ENCODE data around the gene ZNF12. TPM values are rescaled to one million over a fixed set of nuclear protein-coding genes. Genes with fewer than 3 reads are reported as not detected.
"Not testable (repeated sequence)": the region's sequence is repeated elsewhere in the genome, so short reads cannot be mapped to it uniquely, and the experiment has no call there.

ZNF12 gene
- polyA plus RNA-seq, 3 donors = 5.4 to 12.9 (median 7.1) TPM

DNA sequence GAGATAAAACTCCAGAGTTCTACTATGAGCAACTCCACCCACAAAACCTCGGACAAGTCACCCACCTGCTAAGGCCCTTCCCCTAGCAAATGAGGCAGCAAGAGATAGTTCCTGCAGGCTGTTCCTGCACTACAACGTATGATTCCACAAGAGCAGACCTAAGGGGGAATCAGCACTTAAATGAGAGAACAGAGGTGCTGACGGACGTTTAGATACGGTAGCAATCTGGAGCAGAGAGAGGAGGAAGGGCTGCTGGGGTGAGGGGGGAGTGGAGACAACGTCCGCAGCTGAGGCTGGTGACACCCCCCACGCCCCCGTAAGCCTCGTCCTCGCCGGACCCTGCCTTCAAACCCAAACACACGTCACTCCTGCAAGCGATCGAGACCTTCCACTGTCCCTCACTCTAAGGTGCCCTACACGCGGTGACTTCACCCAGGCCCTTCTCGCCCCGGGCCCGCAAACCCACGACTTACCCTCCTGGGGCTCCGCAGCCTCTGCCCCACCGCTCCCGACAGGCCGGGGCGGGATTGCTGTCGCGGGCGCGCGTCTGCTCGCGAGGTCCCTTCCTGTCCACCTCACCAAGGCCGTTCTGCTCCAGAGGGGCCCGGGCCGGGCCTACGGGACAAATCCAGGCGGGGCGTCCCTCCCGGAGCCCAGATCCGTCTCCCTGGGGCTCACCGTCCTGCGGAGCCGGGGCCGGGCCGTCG lies 635 bp downstream of the ZNF12 start:
- WGBS, 3 donors = 0% methylated on average over 41 to 47 of the region's 47 CpGs
- peak overlapping the region; percentile 74 for H3K27ac ChIP-seq (ENCODE audit: low read depth, low read length)

DNA sequence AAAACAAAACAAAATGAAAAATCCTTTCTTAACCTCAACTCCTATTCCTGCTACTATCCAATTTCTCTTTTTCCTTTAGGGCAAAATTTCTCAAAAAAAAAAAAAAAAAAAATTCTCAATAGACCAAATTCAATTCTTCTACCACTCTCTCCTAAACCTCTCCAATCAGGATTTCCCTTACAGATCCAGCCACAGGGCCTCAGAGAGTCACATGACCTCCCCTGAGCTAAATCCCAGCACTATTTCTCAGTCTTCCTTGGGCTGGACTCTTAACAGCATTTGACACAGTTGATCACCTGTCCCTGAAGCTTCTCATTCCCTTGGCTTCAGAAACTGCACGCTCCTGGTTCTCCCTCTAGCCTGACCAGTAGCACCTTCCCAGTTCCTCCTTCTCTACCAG lies 4.9 kb downstream of the ZNF12 start:
- no peak overlapping the region for H3K27ac ChIP-seq (ENCODE audit: low read depth, low read length)
- WGBS, 3 donors = 97 to 100% (median 98%) methylated on average over 1 of the region's 1 CpG

DNA sequence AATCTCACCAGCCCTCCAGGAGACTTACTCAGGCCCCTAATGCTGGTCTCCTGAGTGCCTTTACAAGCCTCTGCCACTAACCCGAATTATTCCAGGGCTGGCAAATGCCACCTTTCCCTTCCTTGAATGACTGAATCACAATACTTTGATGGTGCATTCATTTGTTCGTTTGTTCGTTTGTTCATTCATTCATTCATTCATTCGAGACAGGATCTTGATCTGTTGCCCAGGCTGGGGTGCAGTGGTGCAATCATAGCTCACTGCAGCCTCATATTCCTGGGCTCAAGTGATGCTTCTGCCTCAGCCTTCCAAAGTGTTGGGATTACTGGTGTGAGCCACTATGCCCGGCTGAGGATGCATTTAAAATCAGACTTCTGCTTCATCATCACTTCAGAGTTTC lies 6.0 kb downstream of the ZNF12 start:
- 98 to 99% (median 98%) methylated on average over 5 of the region's 5 CpGs for WGBS, 3 donors
- no peak overlapping the region for H3K27ac ChIP-seq (ENCODE audit: low read depth, low read length)

DNA sequence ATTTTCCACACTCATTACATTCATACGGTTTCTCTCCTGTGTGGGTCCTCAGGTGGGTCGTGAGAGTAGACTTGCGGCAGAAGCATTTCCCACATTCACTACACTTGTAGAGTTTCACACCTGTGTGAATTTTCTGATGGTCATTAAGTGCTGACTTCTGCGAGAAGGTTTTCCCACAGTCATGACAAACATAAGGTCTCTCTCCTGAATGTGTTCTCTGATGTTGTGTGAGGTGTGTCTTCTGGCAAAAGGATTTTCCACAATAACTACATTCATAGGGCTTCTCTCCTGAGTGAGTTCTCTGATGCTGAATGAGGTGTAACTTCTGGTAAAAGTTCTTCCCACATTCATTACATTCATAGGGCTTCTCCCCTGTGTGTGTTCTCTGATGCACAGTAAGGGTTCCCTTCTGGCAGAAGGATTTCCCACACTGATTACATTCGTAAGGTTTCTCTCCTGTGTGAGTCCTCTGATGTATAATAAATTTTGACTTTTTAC lies 15.1 kb downstream of the ZNF12 start:
- 95 to 99% (median 98%) methylated on average over 5 of the region's 5 CpGs for WGBS, 3 donors
- no peak overlapping the region for H3K27ac ChIP-seq (ENCODE audit: low read depth, low read length)

DNA sequence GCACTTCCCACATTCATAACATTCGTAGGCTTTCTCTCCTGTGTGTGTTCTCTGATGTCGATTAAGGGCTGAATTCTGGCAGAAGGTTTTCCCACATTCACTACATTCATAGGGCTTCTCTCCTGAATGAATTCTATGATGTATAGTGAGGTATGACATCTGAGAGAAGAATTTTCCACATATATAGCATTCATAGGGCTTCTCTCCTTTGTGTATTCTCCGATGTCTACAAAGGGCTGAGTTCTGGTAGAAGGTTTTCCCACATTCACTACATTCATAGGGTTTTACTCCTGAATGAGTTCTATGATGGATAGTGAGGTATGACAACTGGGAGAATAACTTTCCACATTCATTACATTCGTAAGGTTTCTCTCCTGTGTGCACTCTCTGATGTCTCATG lies 15.6 kb downstream of the ZNF12 start:
- no peak overlapping the region for H3K27ac ChIP-seq (ENCODE audit: low read depth, low read length)
- WGBS, 3 donors = 97 to 100% (median 99%) methylated on average over 4 of the region's 4 CpGs

DNA sequence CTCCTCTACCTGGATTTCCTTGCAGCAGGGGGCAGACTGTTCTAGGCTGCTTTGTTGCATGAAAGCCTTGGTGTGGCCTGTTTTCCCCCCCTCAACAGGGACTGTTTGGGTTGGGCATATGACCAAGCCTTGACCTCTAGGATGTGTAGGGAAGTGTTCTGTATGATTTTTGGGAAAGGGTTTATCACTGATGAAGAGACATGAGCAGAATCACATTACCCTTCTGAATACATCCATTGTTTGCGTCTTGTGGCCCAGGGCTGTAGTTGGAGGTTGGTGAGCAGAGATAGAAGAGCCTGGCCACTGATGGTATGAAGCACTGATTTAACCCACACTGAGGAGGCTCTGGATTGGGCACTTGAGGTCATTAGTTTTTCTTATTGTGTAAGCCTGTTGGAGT lies 26.6 kb downstream of the ZNF12 start:
- no peak overlapping the region for H3K27ac ChIP-seq (ENCODE audit: low read depth, low read length)

DNA sequence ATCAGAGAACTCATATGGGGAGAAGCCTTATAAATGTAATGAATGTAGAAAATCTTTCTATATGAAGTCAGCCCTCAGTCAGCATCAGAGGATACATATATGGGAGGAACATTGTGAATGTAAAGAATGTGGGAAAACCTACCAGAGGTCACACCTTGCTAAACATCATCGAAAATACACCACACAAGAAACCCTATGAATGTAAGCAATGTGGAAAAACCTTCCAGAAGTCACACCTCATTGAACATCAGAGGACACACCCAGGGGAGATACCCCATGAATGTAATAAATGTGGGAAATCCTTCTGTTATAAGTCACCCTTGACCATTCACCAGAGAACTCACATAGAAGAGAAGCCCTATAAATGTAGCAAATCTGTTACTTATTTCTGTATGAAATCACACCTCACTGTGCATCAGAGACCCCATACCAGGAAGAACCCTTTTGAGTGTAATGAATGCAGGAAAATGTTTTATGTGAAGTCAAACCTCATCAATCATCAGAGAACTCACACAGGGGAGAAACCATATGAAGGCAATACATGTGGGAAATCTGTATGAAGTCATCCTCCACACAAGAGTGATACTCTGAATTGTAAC lies 30.8 kb downstream of the ZNF12 start:
- WGBS, 3 donors = 89 to 100% (median 96%) methylated on average over 1 of the region's 1 CpG
- H3K27ac ChIP-seq (ENCODE audit: low read depth, low read length) = no peak overlapping the region

More for the DNA sequence above, 26.6 kb downstream of the ZNF12 start:
- WGBS, 3 donors = 91 to 100% (median 100%) methylated on average over 1 of the region's 1 CpG

DNA sequence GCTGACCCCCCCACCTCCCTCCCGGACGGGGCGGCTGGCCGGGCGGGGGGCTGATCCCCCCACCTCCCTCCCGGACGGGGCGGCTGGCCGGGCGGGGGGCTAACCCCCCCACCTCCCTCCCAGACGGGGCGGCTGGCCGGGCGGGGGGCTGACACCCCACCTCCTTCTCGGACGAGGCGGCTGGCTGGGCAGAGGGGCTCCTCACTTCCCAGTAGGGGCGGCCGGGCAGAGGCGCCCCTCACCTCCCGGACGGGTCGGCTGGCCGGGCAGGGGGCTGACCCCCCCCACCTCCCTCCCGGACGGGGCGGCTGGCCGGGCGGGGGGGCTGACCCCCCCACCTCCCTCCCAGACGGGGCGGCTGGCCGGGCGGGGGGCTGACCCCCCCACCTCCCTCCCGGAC lies 35.9 kb downstream of the ZNF12 start:
- not testable (repeated sequence) for H3K27ac ChIP-seq (ENCODE audit: low read depth, low read length)
- 96 to 98% methylated on average over 9 to 24 of the region's 34 CpGs; no CpG with 5 or more reads in 1 of the 3 donors for WGBS, 3 donors

DNA sequence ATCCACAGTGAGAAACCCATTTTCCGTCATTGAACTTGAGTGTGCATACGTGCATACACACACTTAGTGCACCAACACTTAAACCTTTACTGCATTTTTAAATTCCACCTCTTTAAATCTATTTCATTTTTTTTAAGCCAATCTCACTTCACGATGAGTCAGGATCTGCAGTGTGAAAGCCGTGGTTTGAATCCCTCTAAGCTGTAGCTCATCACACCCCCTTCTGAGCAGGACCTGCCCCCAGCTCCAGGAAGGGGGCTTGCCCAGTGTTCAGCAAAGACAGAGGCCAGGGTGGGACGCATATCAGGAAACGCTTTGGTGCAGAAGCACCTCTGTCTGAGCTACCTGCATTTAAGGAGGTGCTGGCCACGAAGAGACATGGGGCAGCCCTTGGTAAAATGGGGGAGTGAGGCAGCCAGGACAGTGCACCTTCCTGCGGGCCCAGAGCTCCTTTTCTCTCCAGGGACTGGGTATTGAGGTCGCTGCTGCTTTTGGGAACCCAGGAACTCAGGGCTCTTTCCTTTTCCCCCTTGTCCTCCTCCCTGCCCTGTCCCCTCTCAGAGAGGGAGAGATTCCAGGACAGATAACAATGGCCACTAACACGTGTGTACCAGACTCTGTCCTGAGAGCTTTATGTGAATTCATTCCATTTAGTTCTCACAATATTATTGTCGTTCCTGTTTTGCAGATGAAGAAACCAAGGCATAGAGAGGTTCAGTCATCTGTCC lies 48.0 kb downstream of the ZNF12 start:
- no peak overlapping the region for H3K27ac ChIP-seq (ENCODE audit: low read depth, low read length)
- WGBS, 3 donors = 26 to 32% (median 26%) methylated on average over 11 of the region's 11 CpGs

DNA sequence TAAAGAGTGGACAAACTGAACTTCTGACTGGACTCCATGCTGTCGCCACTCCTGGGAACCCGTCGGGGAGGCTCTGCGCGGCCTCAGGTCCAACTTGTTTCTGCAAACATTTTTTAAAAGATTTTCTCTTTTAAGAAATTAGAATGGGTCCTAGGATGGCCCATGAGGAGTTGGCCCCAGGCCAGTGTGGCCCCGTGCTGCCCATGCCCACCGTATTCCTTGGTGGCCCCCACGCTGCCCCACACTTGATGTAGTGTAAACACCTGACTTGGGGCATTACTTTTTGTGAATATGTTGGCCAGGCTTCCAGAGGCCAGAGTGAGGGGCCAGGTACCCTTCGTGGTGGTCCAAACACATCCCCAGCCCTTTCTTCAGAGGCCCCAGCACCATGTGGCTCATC lies 50.3 kb downstream of the ZNF12 start:
- no peak overlapping the region for H3K27ac ChIP-seq (ENCODE audit: low read depth, low read length)
- 97 to 98% (median 98%) methylated on average over 9 of the region's 9 CpGs for WGBS, 3 donors

DNA sequence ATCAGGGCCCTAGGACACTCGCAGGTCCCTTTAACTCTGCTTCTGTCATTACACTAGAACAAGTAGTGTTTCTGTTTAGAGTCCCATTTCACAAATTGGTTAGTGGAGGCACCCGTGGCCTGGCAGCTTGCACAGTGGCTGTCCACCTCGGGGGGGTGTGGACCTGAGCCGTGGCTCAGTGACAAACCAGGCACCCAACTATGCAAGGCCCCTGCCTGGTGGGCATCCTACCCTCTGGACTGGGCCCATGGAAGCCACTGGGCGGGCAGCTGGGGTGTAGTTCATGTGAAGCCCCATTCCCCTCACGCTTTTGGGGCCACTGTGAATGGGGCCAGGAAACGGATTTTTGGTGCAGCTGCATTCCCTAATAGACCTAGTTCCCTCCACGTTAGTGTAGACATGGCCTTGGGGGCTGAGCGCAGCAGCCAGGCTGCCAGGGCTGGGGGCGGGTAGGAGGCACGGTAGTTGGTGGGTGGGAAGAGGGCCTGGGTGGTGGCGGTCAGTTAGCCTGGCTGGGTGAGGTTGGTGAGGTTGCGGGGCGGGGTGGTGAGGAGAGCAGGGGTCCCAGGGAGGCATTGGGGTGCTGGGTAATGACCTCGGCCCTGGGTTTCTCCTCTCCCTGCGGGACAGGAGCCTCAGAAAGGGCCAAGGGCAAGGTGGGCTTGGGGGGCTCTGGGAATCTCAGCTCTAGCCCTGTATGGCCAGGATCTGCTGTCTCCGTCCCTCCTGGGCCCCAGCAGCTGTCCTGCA lies 50.9 kb downstream of the ZNF12 start:
- 95 to 96% (median 96%) methylated on average over 17 of the region's 17 CpGs for WGBS, 3 donors
- no peak overlapping the region for H3K27ac ChIP-seq (ENCODE audit: low read depth, low read length)

DNA sequence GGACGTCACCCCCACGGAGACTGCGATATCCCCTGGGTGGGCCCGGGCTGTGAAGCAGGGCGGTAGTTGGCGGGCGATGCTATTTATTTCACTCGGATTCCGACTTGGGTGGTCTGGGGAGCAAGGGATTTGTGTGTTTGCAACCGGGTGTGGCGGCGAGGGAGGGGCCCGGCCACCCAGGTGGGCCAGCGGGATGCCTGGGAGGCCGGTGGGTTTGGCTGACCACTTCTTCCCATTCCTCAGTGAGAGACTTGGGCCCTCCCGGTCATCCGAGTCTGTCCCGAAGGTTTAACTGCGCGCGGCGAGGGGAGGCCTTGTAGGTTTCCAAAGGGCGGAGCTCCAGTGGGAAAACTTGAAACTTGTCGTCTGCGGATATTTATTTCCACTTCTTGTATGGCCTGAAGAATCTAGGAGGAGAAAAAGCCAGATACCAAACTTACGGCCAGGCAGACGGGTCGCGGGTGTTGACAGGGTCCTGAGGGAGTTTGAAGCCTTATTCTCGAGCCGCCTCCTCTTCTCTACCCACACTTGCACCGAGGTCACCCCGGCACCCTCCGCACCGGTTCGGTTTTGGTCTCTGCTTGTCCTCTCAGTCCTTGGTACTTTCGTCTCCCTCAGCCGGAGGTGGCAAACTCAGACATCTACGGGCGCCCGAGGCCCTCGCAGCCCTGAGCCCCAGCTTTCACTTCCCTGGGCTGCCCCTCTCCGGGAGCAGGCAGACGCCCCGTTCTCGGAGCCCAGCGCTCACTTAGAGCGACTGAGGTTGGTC lies 51.7 kb downstream of the ZNF12 start:
- H3K27ac ChIP-seq (ENCODE audit: low read depth, low read length) = no peak overlapping the region
- WGBS, 3 donors = 93 to 96% (median 94%) methylated on average over 48 of the region's 48 CpGs

DNA sequence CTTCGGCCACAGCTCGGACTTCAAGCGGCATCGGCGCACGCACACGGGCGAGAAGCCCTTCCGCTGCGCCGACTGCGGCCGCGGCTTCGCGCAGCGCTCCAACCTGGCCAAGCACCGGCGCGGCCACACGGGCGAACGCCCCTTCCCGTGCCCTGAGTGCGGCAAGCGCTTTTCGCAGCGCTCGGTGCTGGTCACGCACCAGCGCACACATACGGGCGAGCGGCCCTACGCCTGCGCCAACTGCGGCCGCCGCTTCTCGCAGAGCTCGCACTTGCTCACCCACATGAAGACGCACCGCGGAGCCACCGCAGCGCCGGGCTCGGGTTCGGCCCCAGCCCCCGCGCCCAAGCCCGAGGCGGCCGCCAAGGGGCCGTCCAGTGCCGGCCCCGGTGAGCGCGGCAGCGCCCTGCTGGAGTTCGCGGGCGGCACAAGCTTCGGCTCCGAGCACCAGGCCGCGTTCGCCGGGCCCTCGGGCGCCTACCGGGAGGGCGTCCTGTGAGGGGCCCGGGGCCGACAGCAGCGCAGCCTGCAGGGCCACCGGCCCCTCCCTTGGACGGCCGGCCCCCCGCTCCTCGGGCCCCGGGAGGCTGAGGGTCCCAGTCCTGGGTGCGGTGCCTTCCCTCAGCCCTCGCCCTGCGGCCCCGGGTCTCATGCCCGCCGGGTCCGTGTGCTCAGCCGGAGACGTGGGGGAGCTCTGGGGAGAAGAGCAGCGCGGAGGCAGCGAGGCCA lies 52.5 kb downstream of the ZNF12 start:
- H3K27ac ChIP-seq (ENCODE audit: low read depth, low read length) = no peak overlapping the region
- 93 to 96% (median 96%) methylated on average over 90 to 94 of the region's 94 CpGs for WGBS, 3 donors

DNA sequence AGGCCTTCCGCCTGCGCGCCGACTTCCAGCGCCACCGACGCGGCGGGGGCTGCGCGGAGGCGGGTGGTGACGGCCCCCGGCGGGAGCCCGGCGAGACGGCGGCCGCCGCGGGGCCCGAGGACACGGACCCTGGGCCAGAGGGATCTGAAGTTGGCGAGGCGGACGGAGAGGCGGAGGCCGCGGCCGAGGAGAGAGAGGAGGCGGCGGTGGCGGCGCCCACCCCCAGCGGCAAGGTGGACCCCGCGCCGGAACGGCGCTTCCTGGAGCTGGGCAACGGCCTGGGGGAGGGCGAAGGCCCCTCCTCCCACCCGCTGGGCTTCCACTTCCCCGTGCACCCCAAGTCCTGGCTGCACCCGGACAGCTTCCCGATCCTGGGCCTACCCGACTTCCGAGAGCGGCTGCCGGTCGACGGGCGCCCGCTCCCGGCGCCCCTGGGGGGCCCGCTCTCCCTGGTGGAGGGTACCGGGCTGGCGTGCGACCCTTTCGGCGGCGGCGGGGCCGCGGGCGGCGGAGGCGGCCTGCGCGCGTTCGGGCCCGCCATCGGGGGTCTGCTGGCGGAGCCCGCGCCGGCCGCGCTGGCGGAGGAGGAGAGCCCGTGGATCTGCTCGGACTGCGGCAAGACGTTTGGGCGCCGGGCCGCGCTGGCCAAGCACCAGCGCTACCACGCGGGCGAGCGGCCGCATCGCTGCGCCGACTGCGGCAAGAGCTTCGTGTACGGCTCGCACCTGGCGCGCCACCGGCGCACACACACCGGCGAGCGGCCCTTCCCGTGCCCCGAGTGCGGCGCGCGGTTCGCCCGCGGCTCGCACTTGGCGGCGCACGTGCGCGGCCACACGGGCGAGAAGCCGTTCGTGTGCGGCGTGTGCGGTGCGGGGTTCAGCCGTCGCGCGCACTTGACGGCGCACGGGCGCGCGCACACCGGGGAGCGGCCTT lies 53.4 kb downstream of the ZNF12 start:
- no peak overlapping the region for H3K27ac ChIP-seq (ENCODE audit: low read depth, low read length)
- 94 to 95% (median 95%) methylated on average over 120 to 146 of the region's 146 CpGs for WGBS, 3 donors

DNA sequence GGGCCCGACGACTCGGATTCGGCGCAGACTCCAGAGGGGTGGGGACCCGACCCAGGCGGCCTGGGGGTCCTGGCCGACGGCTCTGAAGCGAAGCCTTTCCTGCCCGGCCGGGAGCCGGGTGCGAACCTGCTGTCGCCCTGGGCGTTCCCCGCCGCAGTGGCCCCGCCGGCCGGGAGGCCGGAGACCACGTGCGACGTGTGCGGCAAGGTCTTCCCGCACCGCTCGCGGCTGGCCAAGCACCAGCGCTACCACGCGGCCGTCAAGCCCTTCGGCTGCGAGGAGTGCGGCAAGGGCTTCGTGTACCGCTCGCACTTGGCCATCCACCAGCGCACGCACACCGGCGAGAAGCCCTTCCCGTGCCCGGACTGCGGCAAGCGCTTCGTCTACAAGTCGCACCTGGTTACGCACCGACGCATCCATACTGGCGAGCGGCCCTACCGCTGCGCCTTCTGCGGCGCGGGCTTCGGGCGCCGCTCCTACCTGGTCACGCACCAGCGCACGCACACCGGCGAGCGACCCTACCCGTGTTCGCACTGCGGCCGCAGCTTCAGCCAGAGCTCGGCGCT lies 54.2 kb downstream of the ZNF12 start:
- no peak overlapping the region for H3K27ac ChIP-seq (ENCODE audit: low read depth, low read length)
- WGBS, 3 donors = 97 to 98% (median 97%) methylated on average over 75 of the region's 75 CpGs

DNA sequence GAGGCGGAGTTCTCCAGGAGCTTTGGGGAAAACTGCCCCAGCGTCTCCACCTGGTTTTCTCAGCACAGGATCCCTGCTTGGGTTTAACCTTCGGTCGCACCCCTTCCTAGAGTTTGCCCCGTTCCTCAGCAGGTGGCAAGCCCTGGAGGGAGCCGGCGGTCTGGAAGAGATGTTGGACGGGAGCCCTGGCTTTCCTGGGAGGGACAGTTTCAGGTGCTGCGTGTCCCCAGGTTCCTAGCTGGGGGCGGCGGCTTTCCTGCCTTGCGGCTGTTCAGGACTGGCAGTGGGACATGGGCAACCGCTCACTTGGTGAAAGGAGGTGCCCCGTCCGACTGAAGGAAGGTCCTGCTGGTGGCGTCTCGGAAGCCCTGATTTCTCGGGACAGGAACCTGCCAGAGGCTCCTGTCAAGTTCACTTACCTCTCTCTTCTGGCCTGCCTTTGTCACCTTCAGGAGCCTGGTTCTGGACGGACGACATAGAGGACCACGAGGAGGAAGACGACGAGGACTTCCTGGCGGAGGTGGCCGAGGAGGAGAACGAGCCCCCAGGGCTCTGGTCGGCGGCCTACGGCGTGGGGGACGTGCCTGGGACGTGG lies 54.8 kb downstream of the ZNF12 start:
- 97 to 98% (median 98%) methylated on average over 32 of the region's 32 CpGs for WGBS, 3 donors
- H3K27ac ChIP-seq (ENCODE audit: low read depth, low read length) = no peak overlapping the region
